ENCODE results near the gene ZSCAN26.

DNA sequence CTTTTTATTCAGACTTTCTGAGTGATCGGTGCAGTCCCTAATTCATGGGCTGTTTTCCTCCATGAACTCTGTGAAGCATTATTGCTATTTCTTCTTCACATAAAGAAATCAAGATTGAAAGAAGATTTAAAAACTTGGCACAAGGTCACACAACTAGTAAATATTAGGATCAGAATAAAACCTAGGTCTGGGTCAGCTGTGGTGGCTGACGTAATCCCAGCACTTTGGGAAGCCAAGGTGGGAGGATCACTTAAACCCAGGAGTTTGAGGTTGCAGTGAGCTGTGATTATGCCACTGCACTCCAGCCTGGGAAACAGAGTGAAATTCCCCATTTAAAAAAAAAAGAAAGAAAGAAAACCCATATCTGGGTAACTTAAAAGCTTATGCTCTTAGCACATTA lies 40.5 kb upstream of the ZSCAN26 start:
- TF ChIP-seq, protein P1, sequence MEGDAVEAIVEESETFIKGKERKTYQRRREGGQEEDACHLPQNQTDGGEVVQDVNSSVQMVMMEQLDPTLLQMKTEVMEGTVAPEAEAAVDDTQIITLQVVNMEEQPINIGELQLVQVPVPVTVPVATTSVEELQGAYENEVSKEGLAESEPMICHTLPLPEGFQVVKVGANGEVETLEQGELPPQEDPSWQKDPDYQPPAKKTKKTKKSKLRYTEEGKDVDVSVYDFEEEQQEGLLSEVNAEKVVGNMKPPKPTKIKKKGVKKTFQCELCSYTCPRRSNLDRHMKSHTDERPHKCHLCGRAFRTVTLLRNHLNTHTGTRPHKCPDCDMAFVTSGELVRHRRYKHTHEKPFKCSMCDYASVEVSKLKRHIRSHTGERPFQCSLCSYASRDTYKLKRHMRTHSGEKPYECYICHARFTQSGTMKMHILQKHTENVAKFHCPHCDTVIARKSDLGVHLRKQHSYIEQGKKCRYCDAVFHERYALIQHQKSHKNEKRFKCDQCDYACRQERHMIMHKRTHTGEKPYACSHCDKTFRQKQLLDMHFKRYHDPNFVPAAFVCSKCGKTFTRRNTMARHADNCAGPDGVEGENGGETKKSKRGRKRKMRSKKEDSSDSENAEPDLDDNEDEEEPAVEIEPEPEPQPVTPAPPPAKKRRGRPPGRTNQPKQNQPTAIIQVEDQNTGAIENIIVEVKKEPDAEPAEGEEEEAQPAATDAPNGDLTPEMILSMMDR (IDR thresholded peaks at IDR 0.05): no peak
- TF ChIP-seq POLR2A (IDR thresholded peaks at IDR 0.05) (no peak), POLR2AphosphoS5 (IDR thresholded peaks at IDR 0.05) (no peak)
